Measurements from ENCODE around the gene LSG1.

- TF ChIP-seq POLR2AphosphoS5 (IDR thresholded peaks at IDR 0.05) (no peak), EP300 (IDR thresholded peaks at IDR 0.05) (no peak)
Measured at GRCh38 chr3:194713299-194714136, 41.5 kb upstream of the LSG1 start.

Data from upper lobe of left lung (tissue), 4 donors.